ENCODE results near the gene GRWD1. TPM values are rescaled to one million over a fixed set of nuclear protein-coding genes. Genes with fewer than 3 reads are reported as not detected.

GRWD1 gene
- total and polyA plus RNA-seq, 2 donors (not counting 1 experiment from before 2014, with no cell fraction given): 10.6 to 40.7 TPM

DNA sequence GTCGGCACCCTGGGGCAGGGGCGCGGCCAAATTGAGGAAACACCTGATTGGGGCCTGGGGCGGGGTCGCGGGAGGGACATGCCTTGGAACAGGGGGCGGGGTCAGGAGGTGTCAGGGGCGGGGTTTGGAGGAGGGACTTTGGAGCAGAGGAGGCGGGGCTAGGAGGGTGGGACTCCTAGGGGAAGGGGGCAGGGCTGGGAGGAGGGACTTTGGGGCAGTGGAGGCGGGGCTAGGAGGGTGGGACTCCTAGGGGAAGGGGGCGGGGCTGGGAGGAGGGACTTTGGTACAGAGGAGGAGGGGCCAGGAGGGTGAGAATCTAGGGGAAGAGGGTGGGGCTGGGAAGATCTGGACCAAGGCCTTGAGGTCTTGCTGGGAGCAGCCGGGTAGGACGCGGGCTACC, 30.4 kb upstream of the GRWD1 start:
- WGBS (ENCODE audit: insufficient coverage): 3% methylated on average over 11 of the region's 14 CpGs
- Histone ChIP-seq H3K4me1 (ENCODE audit: control insufficient read depth in 2 of 2, insufficient read depth in 2 of 2, low read length in 2 of 2) (peaks cover 16 to 19% of the 10 kb centered on the region in 2 donors), H3K27me3 (replicated peaks in 1 of 4; ENCODE audit: control extremely low read depth in 1 of 4, control insufficient read depth in 3 of 4, insufficient read depth in 4 of 4, low read length in 3 of 4) (peaks cover 0 to 44% (median 10%) of the 10 kb centered on the region in 4 experiments), H3K36me3 (replicated peaks in 1 of 2; ENCODE audit: control extremely low read depth in 1 of 2, control insufficient read depth in 1 of 2, extremely low read depth in 1 of 2, insufficient read depth in 2 of 2, low read length in 1 of 2) (no peaks in the 10 kb centered on the region), H3K9me3 (ENCODE audit: control extremely low read depth in 1 of 3, control insufficient read depth in 2 of 3, insufficient read depth in 1 of 3, low read length in 2 of 3) (peaks cover 0 to 20% (median 0%) of the 10 kb centered on the region in 3 donors), H2AFZ (ENCODE audit: insufficient read depth, low read depth, low read length, poor library complexity, severe bottlenecking) (peak overlapping the region; percentile 75), H3K79me2 (ENCODE audit: control insufficient read depth, insufficient read depth, low read length) (no peaks in the 10 kb centered on the region), H3K27ac (ENCODE audit: low read length in 2 of 2) (no peak overlapping the region), H4K20me1 (ENCODE audit: control insufficient read depth, insufficient read depth, low read length, poor library complexity, severe bottlenecking) (no peaks in the 10 kb centered on the region), H3K4me2 (replicated peaks; ENCODE audit: low read depth, low read length, poor library complexity, severe bottlenecking) (peak overlapping the region; percentile 79), H3K9ac (ENCODE audit: low read length) (peak overlapping the region; percentile 47), H3K4me3 (ENCODE audit: control extremely low read depth in 1 of 5, extremely low read depth in 1 of 5, insufficient read depth in 1 of 5, low read depth in 2 of 5, low read length in 4 of 5) (peak overlapping the region in 2 of 5 experiments; percentile 30 to 54)
- CTCF ChIA-PET: interaction anchor here (1.8 kb wide), 1 partner anchor 24 kb away, joined by 7 read pairs; the partner anchor contains the start of gene KDELR1
- intact Hi-C loops (cut with micrococcal nuclease): loop anchor here (1.0 kb wide), 1 partner anchor 16 kb away; no protein-coding TSS in a partner anchor
- ATAC-seq (ENCODE audit: low read depth) (peak; percentile 70), DNase-seq (peak; percentile 75)
- POLR2A ChIA-PET: no interaction called here
- H3K4me3 Mint-ChIP-seq: peak overlapping the region; percentile 10
- H3K27ac Mint-ChIP-seq: no peak overlapping the region
- H3K27me3 Mint-ChIP-seq: peaks cover 36% of the 10 kb centered on the region
- TF ChIP-seq, protein P1, sequence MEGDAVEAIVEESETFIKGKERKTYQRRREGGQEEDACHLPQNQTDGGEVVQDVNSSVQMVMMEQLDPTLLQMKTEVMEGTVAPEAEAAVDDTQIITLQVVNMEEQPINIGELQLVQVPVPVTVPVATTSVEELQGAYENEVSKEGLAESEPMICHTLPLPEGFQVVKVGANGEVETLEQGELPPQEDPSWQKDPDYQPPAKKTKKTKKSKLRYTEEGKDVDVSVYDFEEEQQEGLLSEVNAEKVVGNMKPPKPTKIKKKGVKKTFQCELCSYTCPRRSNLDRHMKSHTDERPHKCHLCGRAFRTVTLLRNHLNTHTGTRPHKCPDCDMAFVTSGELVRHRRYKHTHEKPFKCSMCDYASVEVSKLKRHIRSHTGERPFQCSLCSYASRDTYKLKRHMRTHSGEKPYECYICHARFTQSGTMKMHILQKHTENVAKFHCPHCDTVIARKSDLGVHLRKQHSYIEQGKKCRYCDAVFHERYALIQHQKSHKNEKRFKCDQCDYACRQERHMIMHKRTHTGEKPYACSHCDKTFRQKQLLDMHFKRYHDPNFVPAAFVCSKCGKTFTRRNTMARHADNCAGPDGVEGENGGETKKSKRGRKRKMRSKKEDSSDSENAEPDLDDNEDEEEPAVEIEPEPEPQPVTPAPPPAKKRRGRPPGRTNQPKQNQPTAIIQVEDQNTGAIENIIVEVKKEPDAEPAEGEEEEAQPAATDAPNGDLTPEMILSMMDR (IDR thresholded peaks at IDR 0.05): no peak
- TF ChIP-seq EZH2 (IDR thresholded peaks at IDR 0.05; ENCODE audit: borderline replicate concordance, insufficient read depth, low read depth, low read length, poor library complexity, severe bottlenecking): no peak
- H3K9me3 Mint-ChIP-seq (ENCODE audit: insufficient read depth): no peaks in the 10 kb centered on the region
- H3K4me1 Mint-ChIP-seq: peaks cover 22% of the 10 kb centered on the region

DNA sequence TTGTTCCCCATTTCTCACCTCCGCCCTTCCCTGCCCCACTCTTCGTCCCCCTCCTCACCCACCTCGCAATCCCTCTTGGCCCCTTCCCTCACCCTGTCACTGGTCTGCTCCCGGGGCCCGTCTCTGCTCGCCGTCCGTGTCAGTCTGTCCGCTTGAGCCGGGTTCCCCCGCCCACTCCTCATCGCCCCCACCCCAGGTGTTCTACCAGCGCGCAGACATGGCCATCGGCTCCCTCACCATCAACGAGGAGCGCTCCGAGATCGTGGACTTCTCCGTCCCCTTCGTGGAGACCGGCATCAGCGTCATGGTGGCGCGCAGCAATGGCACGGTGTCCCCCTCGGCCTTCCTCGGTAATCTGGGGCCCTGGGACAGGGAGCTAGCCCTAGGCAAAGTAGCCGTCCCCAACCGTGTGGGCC, 30.0 kb upstream of the GRWD1 start:
- no peak overlapping the region for H3K4me3 Mint-ChIP-seq
- peak overlapping the region; percentile 79 for H3K4me2 ChIP-seq (replicated peaks; ENCODE audit: low read depth, low read length, poor library complexity, severe bottlenecking)
- H3K9me3 ChIP-seq (ENCODE audit: control extremely low read depth in 1 of 3, control insufficient read depth in 2 of 3, insufficient read depth in 1 of 3, low read length in 2 of 3): peaks cover 0 to 20% (median 0%) of the 10 kb centered on the region in 3 donors
- no peaks in the 10 kb centered on the region for H3K9me3 Mint-ChIP-seq (ENCODE audit: insufficient read depth)
- peaks cover 0 to 44% (median 10%) of the 10 kb centered on the region in 4 experiments for H3K27me3 ChIP-seq (replicated peaks in 1 of 4; ENCODE audit: control extremely low read depth in 1 of 4, control insufficient read depth in 3 of 4, insufficient read depth in 4 of 4, low read length in 3 of 4)
- ATAC-seq (ENCODE audit: low read depth): no peak
- no peak for DNase-seq
- H2AFZ ChIP-seq (ENCODE audit: insufficient read depth, low read depth, low read length, poor library complexity, severe bottlenecking): no peak overlapping the region
- WGBS (ENCODE audit: insufficient coverage): 35% methylated on average over 30 of the region's 30 CpGs
- no peak overlapping the region for H3K27ac ChIP-seq (ENCODE audit: low read length in 2 of 2)
- TF ChIP-seq, protein P1 (IDR thresholded peaks at IDR 0.05): no peak
- TF ChIP-seq EZH2 (IDR thresholded peaks at IDR 0.05; ENCODE audit: borderline replicate concordance, insufficient read depth, low read depth, low read length, poor library complexity, severe bottlenecking): no peak
- ChIA-PET POLR2A (no interaction called here), CTCF (no interaction called here)
- no peak overlapping the region for H3K27ac Mint-ChIP-seq
- no peaks in the 10 kb centered on the region for H4K20me1 ChIP-seq (ENCODE audit: control insufficient read depth, insufficient read depth, low read length, poor library complexity, severe bottlenecking)
- H3K4me1 Mint-ChIP-seq: peaks cover 22% of the 10 kb centered on the region
- no peaks in the 10 kb centered on the region for H3K36me3 ChIP-seq (replicated peaks in 1 of 2; ENCODE audit: control extremely low read depth in 1 of 2, control insufficient read depth in 1 of 2, extremely low read depth in 1 of 2, insufficient read depth in 2 of 2, low read length in 1 of 2)
- intact Hi-C loops (cut with micrococcal nuclease): loop anchor here (1.0 kb wide), 1 partner anchor 17 kb away; no protein-coding TSS in a partner anchor
- H3K4me1 ChIP-seq (ENCODE audit: control insufficient read depth in 2 of 2, insufficient read depth in 2 of 2, low read length in 2 of 2): peaks cover 16 to 19% of the 10 kb centered on the region in 2 donors
- no peak overlapping the region for H3K4me3 ChIP-seq (ENCODE audit: control extremely low read depth in 1 of 5, extremely low read depth in 1 of 5, insufficient read depth in 1 of 5, low read depth in 2 of 5, low read length in 4 of 5)
- no peak overlapping the region for H3K9ac ChIP-seq (ENCODE audit: low read length)
- H3K27me3 Mint-ChIP-seq: peaks cover 33% of the 10 kb centered on the region
- no peaks in the 10 kb centered on the region for H3K79me2 ChIP-seq (ENCODE audit: control insufficient read depth, insufficient read depth, low read length)

All from B cell (primary cell).